Spleen (tissue), 7 donors: ENCODE measurements around the gene CTTN.

Source experiments
- POLR2A ChIP-seq, 3 donors: fragments of 450-650 bp; IDR thresholded peaks; one replicate each; pipeline ENCODE4 v1.5.1; 2017; ENCODE audit warnings: antibody characterized with exemption in 3 of 3, mild to moderate bottlenecking in 1 of 3
- POLR2AphosphoS5 ChIP-seq, 3 donors: sonication (generic); formaldehyde crosslinking; IDR thresholded peaks; one replicate each; pipeline ENCODE4 v1.5.1; 2017; ENCODE audit warnings: antibody characterized with exemption in 3 of 3
- TF ChIP-seq, protein P1 (sequence below), 11 experiments: fragments of 200-600 bp in 7 of 11; fragments of 450-650 bp in 4 of 11; sonication (generic) in 4 of 11; IDR thresholded peaks in 8 of 11; conservative IDR thresholded peaks in 3 of 11; 1 replicate in 7 of 11; 2 replicates in 4 of 11; pipeline versions ENCODE4 v1.4.0 to v1.8.0; 2016 to 2021; ENCODE audit warnings: antibody characterized with exemption in 11 of 11, inconsistent platforms in 4 of 11, mild to moderate bottlenecking in 1 of 11
- donor health status: DM: no; HTN: no; CAD: no; lungs with moderate emphysema.
- donor health status: DM: no; HTN: no; CAD: no.
- donor health status: DM: no; HTN: no; CAD: no.

DNA sequence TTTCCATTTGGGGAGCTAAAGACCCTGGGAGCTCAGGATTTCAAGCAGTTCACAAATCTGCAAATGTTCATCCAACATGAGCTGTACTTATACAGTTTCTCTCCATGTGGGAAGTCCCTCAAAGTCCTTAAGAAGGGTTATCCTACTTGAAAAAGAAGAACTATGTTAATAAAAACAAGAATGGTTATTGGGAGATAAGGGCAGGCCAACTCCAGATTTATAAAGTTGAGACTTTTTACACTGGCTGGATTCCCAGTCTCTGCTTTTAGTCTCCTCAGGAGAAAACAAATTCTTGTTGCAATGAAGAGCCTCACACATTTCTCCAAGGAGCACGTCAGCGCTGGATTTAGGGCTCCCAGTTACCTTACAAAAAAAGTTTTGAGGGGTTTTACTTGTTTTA is 34.2 kb upstream of the CTTN start:
- no peak for TF ChIP-seq POLR2A (IDR thresholded peaks at IDR 0.05)
- TF ChIP-seq, protein P1, sequence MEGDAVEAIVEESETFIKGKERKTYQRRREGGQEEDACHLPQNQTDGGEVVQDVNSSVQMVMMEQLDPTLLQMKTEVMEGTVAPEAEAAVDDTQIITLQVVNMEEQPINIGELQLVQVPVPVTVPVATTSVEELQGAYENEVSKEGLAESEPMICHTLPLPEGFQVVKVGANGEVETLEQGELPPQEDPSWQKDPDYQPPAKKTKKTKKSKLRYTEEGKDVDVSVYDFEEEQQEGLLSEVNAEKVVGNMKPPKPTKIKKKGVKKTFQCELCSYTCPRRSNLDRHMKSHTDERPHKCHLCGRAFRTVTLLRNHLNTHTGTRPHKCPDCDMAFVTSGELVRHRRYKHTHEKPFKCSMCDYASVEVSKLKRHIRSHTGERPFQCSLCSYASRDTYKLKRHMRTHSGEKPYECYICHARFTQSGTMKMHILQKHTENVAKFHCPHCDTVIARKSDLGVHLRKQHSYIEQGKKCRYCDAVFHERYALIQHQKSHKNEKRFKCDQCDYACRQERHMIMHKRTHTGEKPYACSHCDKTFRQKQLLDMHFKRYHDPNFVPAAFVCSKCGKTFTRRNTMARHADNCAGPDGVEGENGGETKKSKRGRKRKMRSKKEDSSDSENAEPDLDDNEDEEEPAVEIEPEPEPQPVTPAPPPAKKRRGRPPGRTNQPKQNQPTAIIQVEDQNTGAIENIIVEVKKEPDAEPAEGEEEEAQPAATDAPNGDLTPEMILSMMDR (IDR thresholded peaks at IDR 0.05 in 8 of 11, conservative IDR thresholded peaks at IDR 0.05 in 3 of 11), result no peak
- no peak for TF ChIP-seq POLR2AphosphoS5 (IDR thresholded peaks at IDR 0.05)
